B cell (primary cell): ENCODE measurements around the gene ZSWIM4. TPM values are rescaled to one million over a fixed set of nuclear protein-coding genes. Genes with fewer than 3 reads are reported as not detected.

Experiments
- ATAC-seq: fragments of 200-7000 bp; cut with Tn5 transposase; one replicate; pipeline ENCODE4 v1.10.0; 2021; ENCODE audit warnings: low read depth, mild to moderate bottlenecking, moderate number of reproducible peaks, moderate library complexity
- CTCF ChIA-PET: fragments of 350-600 bp; sonication (Branson Sonifier 250); formaldehyde crosslinking; loops from one replicate; lab custom pipeline; 2021; ENCODE audit warnings: antibody characterized with exemption, inconsistent platforms; lab: Charles Lee
- POLR2A ChIA-PET: fragments of 350-600 bp; sonication (Branson Sonifier 250); formaldehyde crosslinking; loops from one replicate; lab custom pipeline; 2021; ENCODE audit warnings: antibody characterized with exemption; lab: Charles Lee
- DNase-seq: peaks from one replicate; pipeline ENCODE4 v3.0.0; 2013
- H2AFZ ChIP-seq: 2 replicates; pipeline ENCODE4 v1.6.1; 2012; ENCODE audit warnings: mild to moderate bottlenecking, low read depth, low read length; ENCODE audit not compliant: insufficient read depth, poor library complexity, severe bottlenecking
- H3K27ac ChIP-seq, 2 donors: 1 replicate in 1 of 2; 2 replicates in 1 of 2; pipeline ENCODE4 v1.5.1; 2012 to 2013; ENCODE audit warnings: low read length in 2 of 2, mild to moderate bottlenecking in 2 of 2, moderate library complexity in 1 of 2
- H3K27me3 ChIP-seq, 4 experiments: fragments of 200-600 bp in 1 of 4; sonication (generic) in 1 of 4; replicated peaks in 1 of 4; 1 replicate in 2 of 4; 2 replicates in 2 of 4; pipeline versions ENCODE4 v1.6.1 to v1.7.0; 2013 to 2016; ENCODE audit warnings: low read length in 3 of 4, mild to moderate bottlenecking in 2 of 4, mixed read lengths in 1 of 4, moderate library complexity in 1 of 4; ENCODE audit not compliant: insufficient read depth in 4 of 4, control insufficient read depth in 3 of 4; ENCODE audit errors: control extremely low read depth in 1 of 4
- H3K36me3 ChIP-seq, 2 experiments: replicated peaks in 1 of 2; 1 replicate in 1 of 2; 2 replicates in 1 of 2; pipeline versions ENCODE4 v1.6.1 to v1.7.1; 2013; ENCODE audit warnings: low read length in 1 of 2; ENCODE audit not compliant: insufficient read depth in 2 of 2, control insufficient read depth in 1 of 2; ENCODE audit errors: control extremely low read depth in 1 of 2, extremely low read depth in 1 of 2
- H3K4me1 ChIP-seq, 2 donors: fragments of 200-600 bp in 1 of 2; sonication (generic) in 1 of 2; 1 replicate in 1 of 2; 2 replicates in 1 of 2; pipeline versions ENCODE4 v1.5.1 to v1.6.1; 2013 to 2017; ENCODE audit warnings: low read length in 2 of 2; ENCODE audit not compliant: control insufficient read depth in 2 of 2, insufficient read depth in 2 of 2
- H3K4me2 ChIP-seq: replicated peaks from 2 replicates; pipeline ENCODE3; 2012; ENCODE audit warnings: mild to moderate bottlenecking, low read depth, low read length; ENCODE audit not compliant: poor library complexity, severe bottlenecking
- H3K4me3 ChIP-seq, 5 experiments: fragments of 200-600 bp in 1 of 5; sonication (generic) in 1 of 5; 1 replicate in 3 of 5; 2 replicates in 2 of 5; pipeline versions ENCODE4 v1.5.1 to v1.7.0; 2011 to 2016; ENCODE audit warnings: low read length in 4 of 5, mild to moderate bottlenecking in 4 of 5, low read depth in 2 of 5, control low read depth in 1 of 5, moderate library complexity in 1 of 5; ENCODE audit not compliant: insufficient read depth in 1 of 5; ENCODE audit errors: control extremely low read depth in 1 of 5, extremely low read depth in 1 of 5
- H3K79me2 ChIP-seq: fragments of 200-600 bp; sonication (generic); one replicate; pipeline ENCODE4 v1.6.0; 2016; ENCODE audit warnings: low read length; ENCODE audit not compliant: control insufficient read depth, insufficient read depth
- H3K9ac ChIP-seq: fragments of 200-600 bp; sonication (generic); 2 replicates; pipeline ENCODE4 v1.6.1; 2017; ENCODE audit warnings: mild to moderate bottlenecking, low read length, moderate library complexity
- H3K9me3 ChIP-seq, 3 donors: one replicate each; pipeline versions ENCODE4 v1.6.1 to v1.7.1; 2013; ENCODE audit warnings: low read length in 2 of 3; ENCODE audit not compliant: control insufficient read depth in 2 of 3, insufficient read depth in 1 of 3; ENCODE audit errors: control extremely low read depth in 1 of 3
- H4K20me1 ChIP-seq: 2 replicates; pipeline ENCODE4 v1.6.0; 2012; ENCODE audit warnings: mild to moderate bottlenecking, low read length; ENCODE audit not compliant: insufficient read depth, control insufficient read depth, poor library complexity, severe bottlenecking
- H3K27ac Mint-ChIP-seq: one replicate; pipeline ENCODE4 v1.8.0; 2021; ENCODE audit warnings: mixed read lengths
- H3K27me3 Mint-ChIP-seq: one replicate; pipeline ENCODE4 v1.8.0; 2021; ENCODE audit warnings: mixed read lengths
- H3K4me1 Mint-ChIP-seq: one replicate; pipeline ENCODE4 v1.8.0; 2021; ENCODE audit warnings: mixed read lengths
- H3K4me3 Mint-ChIP-seq: one replicate; pipeline ENCODE4 v1.8.0; 2021; ENCODE audit warnings: mixed read lengths
- H3K9me3 Mint-ChIP-seq: one replicate; pipeline ENCODE4 v1.8.0; 2022; ENCODE audit warnings: mixed read lengths; ENCODE audit not compliant: insufficient read depth
- CTCF ChIP-seq: fragments of 200-600 bp; IDR thresholded peaks from one replicate; pipeline ENCODE4 v1.8.0; 2022; ENCODE audit warnings: antibody characterized with exemption, mild to moderate bottlenecking
- EZH2 ChIP-seq: IDR thresholded peaks from 2 replicates; pipeline ENCODE4 v1.6.1; 2012; ENCODE audit warnings: borderline replicate concordance, low read depth, mild to moderate bottlenecking, moderate library complexity, low read length; ENCODE audit not compliant: insufficient read depth, poor library complexity, severe bottlenecking
- WGBS: methylation state at CpG from one replicate; pipeline ENCODE4 v1.1.5; 2013; ENCODE audit warnings: missing lambda C conversion rate; ENCODE audit not compliant: insufficient coverage; 5-methylcytosine and 5-hydroxymethylcytosine counted together
- intact Hi-C: fragments of 100-400 bp; cut with micrococcal nuclease; formaldehyde crosslinking; loops from one replicate; pipeline ENCODE4 v1.10.0; 2022
- polyA plus RNA-seq: library from polyadenylated mRNA; depleted of rRNA; stranded (reverse); fragments of >200 nt; gene quantifications from 2 replicates; pipeline ENCODE4 v1.2.3, GENCODE V29; 2012
- total RNA-seq, 2 donors: library from RNA; stranded (reverse); fragments of 120-200 nt in 1 of 2; gene quantifications; 1 replicate in 1 of 2; 2 replicates in 1 of 2; pipeline versions ENCODE4 v1.2.3 to v1.2.4, GENCODE V29; 2013 to 2022

ZSWIM4 gene
- total and polyA plus RNA-seq, 2 donors (not counting 1 experiment from before 2014, with no cell fraction given), result 2.6 to 10.6 TPM

- no peak for DNase-seq
- Mint-ChIP-seq H3K4me1 (peaks cover 23% of the 10 kb centered on the region), H3K27me3 (peaks cover 16% of the 10 kb centered on the region), H3K4me3 (peak overlapping the region; percentile 91), H3K27ac (peak overlapping the region; percentile 85), H3K9me3 (no peaks in the 10 kb centered on the region)
- Histone ChIP-seq H3K9ac (peak overlapping the region; percentile 79), H3K27ac (no peak overlapping the region), H3K4me1 (peaks cover 19 to 21% of the 10 kb centered on the region in 2 donors), H3K9me3 (peaks cover 0 to 4% (median 0%) of the 10 kb centered on the region in 3 donors), H3K79me2 (no peaks in the 10 kb centered on the region), H3K36me3 (no peaks in the 10 kb centered on the region), H4K20me1 (no peaks in the 10 kb centered on the region), H2AFZ (no peak overlapping the region), H3K27me3 (peaks cover 0 to 23% (median 9%) of the 10 kb centered on the region in 4 experiments), H3K4me3 (no peak overlapping the region), H3K4me2 (peak overlapping the region; percentile 98)
- ChIA-PET POLR2A (interaction anchor here (0.6 to 3.1 kb wide), 7 partner anchors 12 to 197 kb away, joined by 3 to 13 read pairs (median 6); partner anchors contain the start of gene C19orf53), CTCF (interaction anchor here (1.0 to 7.4 kb wide), 13 partner anchors 9 to 271 kb away, joined by 3 to 250 read pairs (median 14); partner anchors contain the start of gene MRI1)
- no peak for TF ChIP-seq CTCF
- TF ChIP-seq EZH2, result no peak
- intact Hi-C loops, result loop anchor here (1.0 to 5.0 kb wide), 2 partner anchors 10 to 759 kb away; partner anchors contain the start of gene LYL1
- no peak for ATAC-seq
- whole genome bisulfite sequencing, result 94% methylated on average over 11 of the region's 13 CpGs
Measured at GRCh38 chr19:13860679-13861391, 65.6 kb downstream of the ZSWIM4 start.

GRCh38 chr19:13861392-13861713 is 66.1 kb downstream of the ZSWIM4 start:
- Histone ChIP-seq H3K9ac (peak overlapping the region; percentile 79), H2AFZ (peak overlapping the region; percentile 76), H3K79me2 (no peaks in the 10 kb centered on the region), H3K27me3 (peaks cover 0 to 28% (median 13%) of the 10 kb centered on the region in 4 experiments), H3K36me3 (no peaks in the 10 kb centered on the region), H4K20me1 (no peaks in the 10 kb centered on the region), H3K9me3 (peaks cover 0 to 7% (median 0%) of the 10 kb centered on the region in 3 donors), H3K4me3 (peak overlapping the region in 3 of 5 experiments; percentile 61 to 69 (median 69)), H3K4me2 (peak overlapping the region; percentile 98), H3K27ac (peak overlapping the region in 1 of 2 donors; percentile 78), H3K4me1 (peaks cover 24 to 26% of the 10 kb centered on the region in 2 donors)
- no peak for TF ChIP-seq EZH2
- no peak for TF ChIP-seq CTCF
- Mint-ChIP-seq H3K27me3 (peaks cover 19% of the 10 kb centered on the region), H3K27ac (peak overlapping the region; percentile 85), H3K4me3 (peak overlapping the region; percentile 91), H3K4me1 (peaks cover 25% of the 10 kb centered on the region), H3K9me3 (no peaks in the 10 kb centered on the region)
- ChIA-PET CTCF (interaction anchor here (1.0 to 7.4 kb wide), 16 partner anchors 9 to 272 kb away, joined by 3 to 250 read pairs (median 14); partner anchors contain the start of genes C19orf53 and MRI1), POLR2A (interaction anchor here (0.6 to 3.1 kb wide), 6 partner anchors 11 to 196 kb away, joined by 3 to 13 read pairs (median 8); partner anchors contain the start of gene C19orf53)
- no peak for DNase-seq
- ATAC-seq, result peak; percentile 3
- WGBS, result 16% methylated on average over 7 of the region's 11 CpGs
- intact Hi-C loops, result loop anchor here (1.0 to 5.0 kb wide), 2 partner anchors 10 to 759 kb away; partner anchors contain the start of gene LYL1
